HEK293 (cell line): ENCODE data around the gene MTOR.

Experiments
- CTCF ChIA-PET: fragments of 350-600 bp; formaldehyde crosslinking; extraction: SDS; loops from one replicate; lab custom pipeline; 2021; ENCODE audit warnings: antibody characterized with exemption; lab: Yijun Ruan, JAX
- POLR2A ChIA-PET: fragments of 300-600 bp; formaldehyde crosslinking; extraction: SDS; loops from one replicate; lab custom pipeline; 2020; ENCODE audit warnings: antibody characterized with exemption, inconsistent platforms; lab: Yijun Ruan, JAX
- H3K27ac ChIP-seq: fragments of 200-500 bp; sonication (Bioruptor generic); 2 replicates; pipeline ENCODE4 v1.5.1; 2014; ENCODE audit warnings: low read depth, low read length, control low read depth, inconsistent platforms; ENCODE audit errors: extremely low read depth
- H3K36me3 ChIP-seq, 2 experiments: fragments of 200-500 bp in 1 of 2; sonication (Bioruptor generic) in 1 of 2; 1 replicate in 1 of 2; 2 replicates in 1 of 2; pipeline ENCODE4 v1.5.1; 2014 to 2017; ENCODE audit warnings: inconsistent platforms in 2 of 2, low read length in 2 of 2; ENCODE audit not compliant: control insufficient read depth in 2 of 2, insufficient read depth in 1 of 2
- H3K4me1 ChIP-seq: fragments of 200-500 bp; sonication (Bioruptor generic); 2 replicates; pipeline ENCODE4 v1.5.1; 2014; ENCODE audit warnings: mild to moderate bottlenecking, low read length, inconsistent platforms; ENCODE audit not compliant: control insufficient read depth, insufficient read depth
- H3K4me3 ChIP-seq: 2 replicates; pipeline ENCODE4 v1.5.1; 2011; ENCODE audit warnings: low read depth, mild to moderate bottlenecking, control low read depth, low read length, moderate library complexity
- H3K9me3 ChIP-seq: fragments of 200-500 bp; sonication (Bioruptor generic); 2 replicates; pipeline ENCODE4 v1.5.1; 2014; ENCODE audit warnings: low read depth, low read length, inconsistent platforms; ENCODE audit not compliant: control insufficient read depth, insufficient read depth
- ELK4 ChIP-seq: IDR thresholded peaks from 2 replicates; pipeline ENCODE4 v1.6.1; 2011; ENCODE audit warnings: mild to moderate bottlenecking, low read depth, low read length, borderline replicate concordance
- GLIS2 ChIP-seq: fragments of 450-650 bp; formaldehyde crosslinking; IDR thresholded peaks from 2 replicates; pipeline ENCODE4 v1.5.1; 2016; ENCODE audit warnings: missing biosample characterization, missing genetic modification characterization
- IKZF3 ChIP-seq: fragments of 450-650 bp; IDR thresholded peaks from 2 replicates; pipeline ENCODE4 v1.5.0; 2018; ENCODE audit warnings: missing biosample characterization, mild to moderate bottlenecking, missing genetic modification characterization, moderate library complexity
- KLF17 ChIP-seq: fragments of 450-650 bp; formaldehyde crosslinking; IDR thresholded peaks from 2 replicates; pipeline ENCODE4 v1.5.1; 2016; ENCODE audit warnings: missing biosample characterization, missing genetic modification characterization
- KLF7 ChIP-seq: fragments of 450-650 bp; formaldehyde crosslinking; IDR thresholded peaks from 2 replicates; pipeline ENCODE4 v1.5.1; 2016; ENCODE audit warnings: missing biosample characterization, missing genetic modification characterization, borderline replicate concordance
- MEIS1 ChIP-seq: sonication (generic); formaldehyde crosslinking; IDR thresholded peaks from 2 replicates; pipeline ENCODE4 v1.8.1; 2022; ENCODE audit warnings: missing genetic modification reagents, mild to moderate bottlenecking, borderline replicate concordance
- OVOL3 ChIP-seq: fragments of 450-650 bp; formaldehyde crosslinking; IDR thresholded peaks from 2 replicates; pipeline ENCODE4 v1.5.1; 2016; ENCODE audit warnings: missing biosample characterization, missing genetic modification characterization
- SCRT2 ChIP-seq: fragments of 450-650 bp; formaldehyde crosslinking; IDR thresholded peaks from 2 replicates; pipeline ENCODE4 v1.5.1; 2016; ENCODE audit warnings: missing biosample characterization, missing genetic modification characterization
- YY1 ChIP-seq: fragments of 450-650 bp; formaldehyde crosslinking; IDR thresholded peaks from 2 replicates; pipeline ENCODE4 v1.5.1; 2018; ENCODE audit warnings: missing biosample characterization, missing genetic modification characterization
- ZBTB20 ChIP-seq: fragments of 450-650 bp; formaldehyde crosslinking; IDR thresholded peaks from 2 replicates; pipeline ENCODE4 v1.5.1; 2016; ENCODE audit warnings: missing biosample characterization, missing genetic modification characterization
- ZNF112 ChIP-seq: fragments of 450-650 bp; formaldehyde crosslinking; IDR thresholded peaks from 2 replicates; pipeline ENCODE4 v1.5.0; 2017; ENCODE audit warnings: missing biosample characterization, missing genetic modification characterization
- ZNF121 ChIP-seq: fragments of 450-650 bp; formaldehyde crosslinking; IDR thresholded peaks from 2 replicates; pipeline ENCODE4 v1.5.1; 2016; ENCODE audit warnings: missing biosample characterization, missing genetic modification characterization
- ZNF146 ChIP-seq: fragments of 450-650 bp; formaldehyde crosslinking; IDR thresholded peaks from 2 replicates; pipeline ENCODE4 v1.5.1; 2016; ENCODE audit warnings: missing biosample characterization, missing genetic modification characterization
- ZNF26 ChIP-seq: fragments of 450-650 bp; formaldehyde crosslinking; IDR thresholded peaks from 2 replicates; pipeline ENCODE4 v1.5.1; 2016; ENCODE audit warnings: missing biosample characterization, missing genetic modification characterization
- ZNF366 ChIP-seq: fragments of 450-650 bp; formaldehyde crosslinking; conservative IDR thresholded peaks from 2 replicates; pipeline ENCODE4 v1.5.1; 2016; ENCODE audit warnings: missing biosample characterization, missing genetic modification characterization
- ZNF529 ChIP-seq: fragments of 450-650 bp; formaldehyde crosslinking; IDR thresholded peaks from 2 replicates; pipeline ENCODE4 v1.5.1; 2017; ENCODE audit warnings: missing genetic modification characterization, missing biosample characterization; ENCODE audit not compliant: insufficient replicate concordance
- ZNF624 ChIP-seq: fragments of 450-650 bp; formaldehyde crosslinking; IDR thresholded peaks from 2 replicates; pipeline ENCODE4 v1.5.1; 2017; ENCODE audit warnings: missing biosample characterization, missing genetic modification characterization
- ZNF639 ChIP-seq: fragments of 450-650 bp; formaldehyde crosslinking; IDR thresholded peaks from 2 replicates; pipeline ENCODE4 v1.5.1; 2016; ENCODE audit warnings: missing biosample characterization, missing genetic modification characterization
- ZNF701 ChIP-seq: fragments of 450-650 bp; formaldehyde crosslinking; IDR thresholded peaks from 2 replicates; pipeline ENCODE4 v1.5.1; 2016; ENCODE audit warnings: missing biosample characterization, missing genetic modification characterization
- ZNF76 ChIP-seq: fragments of 450-650 bp; formaldehyde crosslinking; IDR thresholded peaks from 2 replicates; pipeline ENCODE4; 2016; ENCODE audit warnings: low read depth, missing biosample characterization, missing genetic modification characterization, borderline replicate concordance
- ZSCAN23 ChIP-seq: fragments of 450-650 bp; formaldehyde crosslinking; IDR thresholded peaks from 2 replicates; pipeline ENCODE4 v1.5.1; 2016; ENCODE audit warnings: missing biosample characterization, missing genetic modification characterization
- TF ChIP-seq, protein P1 (sequence below): fragments of 450-650 bp; formaldehyde crosslinking; IDR thresholded peaks from 2 replicates; pipeline ENCODE4 v1.5.1; 2016; ENCODE audit warnings: missing biosample characterization, missing genetic modification characterization
- TF ChIP-seq, protein P2 (sequence below): fragments of 450-650 bp; formaldehyde crosslinking; IDR thresholded peaks from 2 replicates; pipeline ENCODE4 v1.5.1; 2016; ENCODE audit warnings: missing biosample characterization, missing genetic modification characterization

The MTOR gene

DNA sequence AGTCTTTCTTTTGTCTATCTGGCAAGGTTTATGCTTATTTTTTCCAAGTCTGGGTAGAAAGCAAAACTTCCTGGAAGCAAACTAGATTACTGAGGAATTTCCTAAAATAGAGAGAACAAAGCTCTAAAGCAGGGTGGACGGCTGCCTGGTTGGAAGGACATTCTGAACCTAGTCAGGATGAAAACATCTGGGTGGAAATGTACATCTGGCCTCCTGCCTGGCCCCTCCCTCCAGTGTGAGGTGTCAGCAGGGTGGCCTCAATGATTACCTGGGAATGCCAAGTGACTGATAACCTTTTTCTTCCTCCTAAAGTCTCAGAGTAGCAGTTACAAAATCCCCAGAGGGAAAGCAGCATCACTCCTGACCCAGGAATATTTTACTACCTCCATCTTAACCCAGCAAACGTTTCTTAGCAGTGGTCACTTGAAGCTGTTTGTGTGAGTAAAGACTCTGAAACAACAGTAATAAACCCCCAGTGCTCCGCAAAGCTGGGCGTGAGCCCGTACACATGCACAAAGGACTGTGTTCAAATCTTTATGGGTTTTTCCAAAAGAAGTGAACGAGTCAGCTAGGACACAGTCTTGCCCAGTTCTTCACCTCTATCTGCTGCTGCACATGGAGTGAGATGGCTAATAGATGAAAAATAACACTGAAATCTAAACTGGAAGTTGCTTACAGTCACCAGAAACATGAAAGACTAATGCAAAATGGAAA lies 54.3 kb downstream of the MTOR start:
- CTCF ChIA-PET, result no interaction called here
- H3K27ac ChIP-seq, result no peak overlapping the region
- peaks cover 44 to 100% of the 10 kb centered on the region in 2 experiments for H3K36me3 ChIP-seq
- TF ChIP-seq ZNF76 (no peak), ZSCAN23 (tag by site-specific recombination) (no peak), IKZF3 (tag by site-specific recombination) (no peak), YY1 (tag by site-specific recombination) (no peak)
- no peaks in the 10 kb centered on the region for H3K4me1 ChIP-seq
- H3K4me3 ChIP-seq, result no peak overlapping the region
- POLR2A ChIA-PET, result interaction anchor here (0.7 kb wide), 1 partner anchor 52 kb away, joined by 8 read pairs; no protein-coding TSS in a partner anchor
- no peaks in the 10 kb centered on the region for H3K9me3 ChIP-seq

- Histone ChIP-seq H3K27ac (no peak overlapping the region), H3K4me1 (no peaks in the 10 kb centered on the region), H3K4me3 (no peak overlapping the region), H3K9me3 (no peaks in the 10 kb centered on the region), H3K36me3 (peaks cover 42 to 91% of the 10 kb centered on the region in 2 experiments)
- ChIA-PET POLR2A (no interaction called here), CTCF (interaction anchor here (1.5 kb wide), 1 partner anchor 36 kb away, joined by 3 read pairs; no protein-coding TSS in a partner anchor)
- no peak for TF ChIP-seq ZNF639 (tag by site-specific recombination)
- no peak for TF ChIP-seq ZNF366 (tag by site-specific recombination)
- TF ChIP-seq, protein P1, sequence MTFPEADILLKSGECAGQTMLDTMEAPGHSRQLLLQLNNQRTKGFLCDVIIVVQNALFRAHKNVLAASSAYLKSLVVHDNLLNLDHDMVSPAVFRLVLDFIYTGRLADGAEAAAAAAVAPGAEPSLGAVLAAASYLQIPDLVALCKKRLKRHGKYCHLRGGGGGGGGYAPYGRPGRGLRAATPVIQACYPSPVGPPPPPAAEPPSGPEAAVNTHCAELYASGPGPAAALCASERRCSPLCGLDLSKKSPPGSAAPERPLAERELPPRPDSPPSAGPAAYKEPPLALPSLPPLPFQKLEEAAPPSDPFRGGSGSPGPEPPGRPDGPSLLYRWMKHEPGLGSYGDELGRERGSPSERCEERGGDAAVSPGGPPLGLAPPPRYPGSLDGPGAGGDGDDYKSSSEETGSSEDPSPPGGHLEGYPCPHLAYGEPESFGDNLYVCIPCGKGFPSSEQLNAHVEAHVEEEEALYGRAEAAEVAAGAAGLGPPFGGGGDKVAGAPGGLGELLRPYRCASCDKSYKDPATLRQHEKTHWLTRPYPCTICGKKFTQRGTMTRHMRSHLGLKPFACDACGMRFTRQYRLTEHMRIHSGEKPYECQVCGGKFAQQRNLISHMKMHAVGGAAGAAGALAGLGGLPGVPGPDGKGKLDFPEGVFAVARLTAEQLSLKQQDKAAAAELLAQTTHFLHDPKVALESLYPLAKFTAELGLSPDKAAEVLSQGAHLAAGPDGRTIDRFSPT (tag by site-specific recombination), result no peak
- TF ChIP-seq GLIS2, result no peak
- TF ChIP-seq ZNF26 (tag by site-specific recombination), result no peak
- no peak for TF ChIP-seq ZNF112
- no peak for TF ChIP-seq ZNF76
- TF ChIP-seq ZBTB20, result no peak
- TF ChIP-seq OVOL3 (tag by site-specific recombination), result no peak
- TF ChIP-seq MEIS1, result no peak
- TF ChIP-seq ZNF624 (tag by site-specific recombination), result no peak
- TF ChIP-seq ZNF121, result no peak
- no peak for TF ChIP-seq SCRT2
- no peak for TF ChIP-seq KLF7
- no peak for TF ChIP-seq ZNF701 (tag by site-specific recombination)
- TF ChIP-seq ZNF146 (tag by site-specific recombination), result no peak
- TF ChIP-seq KLF17 (tag by site-specific recombination), result no peak
- TF ChIP-seq, protein P2, sequence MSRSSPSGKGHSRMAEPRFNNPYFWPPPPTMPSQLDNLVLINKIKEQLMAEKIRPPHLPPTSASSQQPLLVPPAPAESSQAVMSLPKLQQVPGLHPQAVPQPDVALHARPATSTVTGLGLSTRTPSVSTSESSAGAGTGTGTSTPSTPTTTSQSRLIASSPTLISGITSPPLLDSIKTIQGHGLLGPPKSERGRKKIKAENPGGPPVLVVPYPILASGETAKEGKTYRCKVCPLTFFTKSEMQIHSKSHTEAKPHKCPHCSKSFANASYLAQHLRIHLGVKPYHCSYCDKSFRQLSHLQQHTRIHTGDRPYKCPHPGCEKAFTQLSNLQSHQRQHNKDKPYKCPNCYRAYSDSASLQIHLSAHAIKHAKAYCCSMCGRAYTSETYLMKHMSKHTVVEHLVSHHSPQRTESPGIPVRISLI (tag by site-specific recombination), result no peak
- TF ChIP-seq ELK4, result no peak
- no peak for TF ChIP-seq ZNF529 (tag by site-specific recombination)
These were observed 57.8 kb downstream of the MTOR start for GRCh38 chr1:11204396-11205190.
